C4-2B (cell line): Measurements from ENCODE around the gene MAGI2.

ENCODE experiments used
- CTCF ChIP-seq: fragments of 450-650 bp; conservative IDR thresholded peaks from 2 replicates; pipeline ENCODE4 v1.5.1; 2017; ENCODE audit warnings: mild to moderate bottlenecking
- ZFX ChIP-seq: fragments of 450-650 bp; IDR thresholded peaks from 2 replicates; pipeline ENCODE4 v1.6.1; 2017

GRCh38 chr7:78562191-78562590, 891.3 kb downstream of the MAGI2 start:
- TF ChIP-seq CTCF = no peak
- no peak for TF ChIP-seq ZFX
